Measurements from ENCODE around the gene CRAMP1.

The CRAMP1 gene

GRCh38 chr16:1657841-1658240 lies 45.7 kb downstream of the CRAMP1 start:
- no peak for DNase-seq (ENCODE audit: low read depth)

- DNase-seq (ENCODE audit: low read depth): no peak
Measured at GRCh38 chr16:1659031-1659430, 46.9 kb downstream of the CRAMP1 start.

DNA sequence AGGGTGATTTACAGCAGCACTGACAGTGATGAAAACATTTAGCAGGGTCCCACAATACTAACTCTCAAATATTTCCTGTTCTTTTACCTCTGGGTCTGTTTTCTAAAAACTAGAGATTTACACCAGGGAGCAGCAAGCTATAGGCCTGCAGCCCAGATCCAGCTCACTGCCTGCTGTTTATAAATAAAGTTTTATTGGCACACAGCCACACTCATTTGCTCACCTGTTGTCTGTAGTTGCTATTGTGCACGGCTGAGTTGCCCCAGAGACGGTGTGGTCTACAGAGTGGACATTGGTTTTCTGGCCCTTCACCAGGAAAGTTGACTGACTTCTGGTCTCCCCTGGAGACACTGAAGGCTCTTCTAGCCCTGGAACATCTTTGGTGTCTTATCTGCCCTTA lies 49.7 kb downstream of the CRAMP1 start:
- no peak for DNase-seq (ENCODE audit: low read depth)

GRCh38 chr16:1662543-1662942 lies 50.4 kb downstream of the CRAMP1 start:
- no peak for DNase-seq (ENCODE audit: low read depth)

GRCh38 chr16:1665829-1666228 lies 53.7 kb downstream of the CRAMP1 start:
- DNase-seq (ENCODE audit: low read depth): no peak

DNA sequence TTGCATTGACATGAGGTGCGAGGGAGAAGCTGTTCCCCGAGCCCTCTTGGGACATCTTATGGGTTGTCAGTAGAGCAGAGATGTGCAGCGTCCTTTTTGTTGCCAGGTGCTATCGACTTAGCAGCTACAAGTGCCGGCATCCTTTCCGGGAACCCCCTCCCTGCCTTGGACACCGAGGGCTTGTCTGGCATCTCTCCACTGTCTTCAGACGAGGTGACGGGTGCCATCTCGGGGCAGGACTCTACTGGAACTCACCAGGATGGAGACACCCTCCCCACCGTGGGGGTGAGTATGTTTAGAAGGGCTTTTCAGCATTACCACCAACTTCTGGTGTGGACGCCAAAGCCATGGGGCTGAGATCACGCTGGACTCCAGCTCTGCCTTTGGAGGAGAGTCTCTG lies 54.2 kb downstream of the CRAMP1 start:
- no peak for DNase-seq (ENCODE audit: low read depth)

GRCh38 chr16:1667271-1667670 lies 55.1 kb downstream of the CRAMP1 start:
- DNase-seq (ENCODE audit: low read depth): no peak

DNA sequence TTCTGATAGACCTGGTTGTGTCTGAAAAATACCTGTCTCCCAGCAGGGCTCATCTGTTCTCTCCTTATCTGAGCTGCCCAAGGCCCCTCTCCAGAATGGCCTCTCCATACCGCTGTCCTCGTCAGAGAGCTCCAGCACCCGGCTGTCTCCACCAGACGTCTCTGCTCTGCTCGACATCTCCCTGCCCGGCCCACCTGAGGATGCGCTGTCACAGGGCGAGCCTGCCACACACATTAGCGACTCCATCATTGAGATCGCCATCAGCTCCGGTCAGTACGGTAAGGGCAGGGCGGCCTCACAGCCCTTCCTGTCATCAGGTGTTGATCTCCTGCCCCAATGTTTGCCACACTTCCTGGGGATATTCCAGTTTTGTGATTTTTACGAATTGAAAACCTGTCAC lies 55.8 kb downstream of the CRAMP1 start:
- no peak for DNase-seq (ENCODE audit: low read depth)

GRCh38 chr16:1668612-1669319 lies 56.6 kb downstream of the CRAMP1 start:
- no peak for DNase-seq (ENCODE audit: low read depth)

DNA sequence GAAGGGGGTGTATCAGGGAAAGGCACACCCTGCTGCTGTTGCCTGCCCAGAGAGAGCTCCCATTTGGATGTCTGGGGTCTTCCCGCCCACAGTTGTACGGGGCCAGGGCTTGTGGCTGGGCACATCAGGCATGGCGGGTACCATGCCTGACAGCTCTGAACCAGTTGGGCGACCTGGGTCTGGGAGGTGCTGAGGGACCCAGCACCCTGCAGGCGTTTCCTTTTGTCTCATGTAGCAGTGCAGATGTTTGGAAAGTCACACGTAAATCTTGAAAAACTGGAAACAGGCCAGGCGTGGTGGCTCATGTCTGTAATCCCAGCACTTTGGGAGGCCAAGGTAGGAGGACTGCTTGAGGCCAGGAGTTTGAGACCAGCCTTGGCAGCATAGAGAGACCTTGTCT lies 57.5 kb downstream of the CRAMP1 start:
- no peak for DNase-seq (ENCODE audit: low read depth)

DNA sequence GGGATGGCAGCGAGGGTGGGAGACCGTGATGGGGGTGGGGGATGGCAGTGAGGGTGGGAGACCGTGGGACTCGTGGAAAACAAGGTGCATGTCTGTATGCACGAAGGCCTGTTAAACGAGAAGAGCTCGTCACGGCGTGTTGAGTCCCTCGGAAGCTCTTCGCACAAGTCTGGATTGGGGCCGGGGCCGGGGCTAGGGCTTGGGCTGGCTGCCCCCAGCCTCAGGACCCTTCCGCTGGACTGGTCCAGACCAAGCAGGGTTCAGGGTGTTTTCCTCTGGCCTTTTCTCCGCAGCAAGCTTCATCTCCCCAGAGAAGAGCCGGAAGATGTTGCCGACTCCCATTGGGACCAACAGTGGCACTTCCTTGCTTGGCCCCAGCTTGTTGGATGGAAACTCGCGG lies 58.2 kb downstream of the CRAMP1 start:
- no peak for DNase-seq (ENCODE audit: low read depth)

GRCh38 chr16:1670866-1671265 lies 58.7 kb downstream of the CRAMP1 start:
- no peak for DNase-seq (ENCODE audit: low read depth)

- DNase-seq (ENCODE audit: low read depth): no peak
Measured at GRCh38 chr16:1673424-1674151, 61.4 kb downstream of the CRAMP1 start.

GRCh38 chr16:1674306-1674705 lies 62.1 kb downstream of the CRAMP1 start:
- DNase-seq (ENCODE audit: low read depth): no peak

GRCh38 chr16:1674751-1675664 lies 62.8 kb downstream of the CRAMP1 start:
- DNase-seq (ENCODE audit: low read depth): no peak

DNA sequence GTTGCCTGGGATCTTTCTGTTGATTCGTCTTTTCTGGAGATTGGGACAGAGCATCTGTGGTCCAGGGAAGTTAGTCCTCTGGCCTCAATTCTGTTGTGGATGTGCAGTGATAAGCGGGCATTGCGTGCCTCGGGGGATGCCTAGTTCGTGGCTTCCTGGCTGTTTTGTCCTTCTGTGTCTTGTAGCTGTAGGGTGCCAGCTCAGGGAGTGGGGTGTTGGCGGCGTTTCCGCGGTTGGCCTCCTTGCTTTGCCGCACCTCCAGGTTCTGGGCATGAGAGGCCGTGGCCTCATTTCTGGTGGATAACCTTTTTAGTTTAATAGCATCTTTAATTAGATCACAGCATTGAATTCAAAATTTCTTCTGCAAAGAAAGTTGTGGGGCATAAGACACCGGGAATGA lies 64.5 kb downstream of the CRAMP1 start:
- DNase-seq (ENCODE audit: low read depth): no peak

DNA sequence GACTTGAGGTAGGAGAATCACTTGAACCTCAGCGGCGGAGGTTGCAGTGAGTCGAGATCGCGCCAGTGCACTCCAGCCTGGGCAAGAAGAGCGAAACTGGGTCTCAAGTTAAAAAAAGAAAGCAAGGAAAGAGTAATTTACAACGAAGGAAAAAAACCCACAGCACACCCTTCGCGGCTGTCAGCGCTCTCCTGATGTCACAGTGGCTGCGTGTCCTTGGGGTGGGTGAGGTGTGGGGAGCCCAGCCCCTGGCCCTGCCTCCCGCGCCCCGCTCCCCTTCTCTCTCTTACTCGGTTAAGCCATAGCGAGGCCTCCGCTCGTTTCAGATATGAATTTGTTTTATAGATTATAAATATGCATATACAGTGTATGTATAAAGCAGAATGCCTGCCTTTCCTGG lies 65.2 kb downstream of the CRAMP1 start:
- DNase-seq (ENCODE audit: low read depth): no peak

DNA sequence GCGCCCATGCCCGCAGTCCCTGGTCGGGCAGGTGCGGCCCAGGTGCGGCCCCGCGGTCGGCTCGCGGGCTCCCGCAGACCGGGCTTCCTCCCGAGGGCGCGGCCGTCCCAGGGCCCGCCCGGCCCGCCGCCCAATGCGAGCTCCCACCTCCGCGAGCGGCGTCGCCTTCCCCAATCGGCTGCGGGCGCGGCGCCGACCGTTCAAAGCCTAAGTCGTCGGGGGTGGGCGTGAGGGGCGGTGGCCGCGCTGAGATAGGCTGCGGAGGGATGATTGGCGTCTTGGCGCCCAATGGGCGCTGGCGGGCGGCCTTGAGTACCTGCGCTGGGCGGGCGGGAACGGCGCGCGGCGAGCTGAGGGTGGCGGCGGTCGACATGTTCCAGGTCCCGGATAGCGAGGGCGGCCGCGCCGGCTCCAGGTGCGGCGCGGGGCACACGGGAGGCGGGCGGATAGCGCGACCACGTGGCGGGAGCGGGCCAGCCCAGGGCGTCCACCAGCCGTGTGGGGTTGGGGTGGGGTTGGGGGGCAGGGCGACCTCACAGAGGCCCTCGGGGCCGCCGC lies 65.9 kb downstream of the CRAMP1 start, which contains the start of gene JPT2:
JPT2 (plus strand) TSS at position 338 of the 558 bp plus-strand sequence; CDS start at position 372, 34 bp downstream.
- DNase-seq (ENCODE audit: low read depth): peak; percentile 93

DNA sequence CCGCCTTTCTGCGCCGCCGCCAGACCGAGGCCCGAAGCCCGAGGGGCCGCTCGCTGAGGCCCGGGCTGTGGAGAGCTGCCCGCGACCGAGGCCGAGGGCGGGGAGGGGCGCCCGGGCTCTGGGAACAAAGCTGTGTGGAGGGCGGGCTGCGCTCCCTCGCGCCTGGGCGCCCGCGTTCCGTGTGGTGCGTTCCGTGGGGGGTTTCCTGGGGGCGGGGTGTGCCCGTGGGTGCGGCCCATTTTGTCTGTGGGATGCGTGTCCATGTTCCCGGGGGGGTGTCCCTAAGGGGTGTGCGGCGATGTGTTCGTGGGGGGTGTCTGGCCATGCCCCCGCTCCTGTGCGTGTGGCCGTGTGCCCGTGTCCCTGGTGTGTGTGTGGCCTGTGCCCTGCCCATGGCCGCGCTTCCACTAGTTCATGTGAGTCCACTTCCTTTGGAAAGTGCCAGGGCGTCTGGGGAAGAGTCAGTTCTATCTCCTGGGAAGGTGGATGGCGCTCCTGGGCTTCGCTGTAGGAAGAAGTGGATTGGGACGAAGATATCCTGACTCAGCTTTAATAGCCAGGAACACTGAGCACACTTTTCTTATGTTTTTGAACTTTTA lies 66.4 kb downstream of the CRAMP1 start:
- peak; percentile 16 for DNase-seq (ENCODE audit: low read depth)

- no peak for DNase-seq (ENCODE audit: low read depth)
Measured at GRCh38 chr16:1680361-1680760, 68.2 kb downstream of the CRAMP1 start.

GRCh38 chr16:1681032-1681431 lies 68.9 kb downstream of the CRAMP1 start:
- DNase-seq (ENCODE audit: low read depth): no peak

Measured in activated gamma-delta T cell treated with anti-CD3 and anti-CD28 coated beads, Interleukin-2, amount 50 U/mL, for 16 hours (primary cell).